A673 (cell line): ENCODE results near the gene ESRRG. TPM values are rescaled to one million over a fixed set of nuclear protein-coding genes. Genes with fewer than 3 reads are reported as not detected.

Experiments used
- BruUV-seq: library from RNA; stranded (reverse); fragments of 400-500 nt; replicated peaks from 2 replicates; lab custom pipeline; 2021; lab: Mats Ljungman, UMichigan
- CTCF ChIA-PET: fragments of 300-600 bp; sonication (Branson Sonifier 250); formaldehyde crosslinking; loops from one replicate; lab custom pipeline; 2022; ENCODE audit warnings: antibody characterized with exemption; lab: Charles Lee
- POLR2A ChIA-PET: fragments of 300-600 bp; sonication (Branson Sonifier 250); formaldehyde crosslinking; loops from one replicate; lab custom pipeline; 2022; ENCODE audit warnings: antibody characterized with exemption; ENCODE audit not compliant: low non-redundant PET; lab: Charles Lee
- DNase-seq: peaks from one replicate; pipeline ENCODE4 v3.0.0-alpha.2; 2015; ENCODE audit warnings: low spot score
- H3K27ac ChIP-seq: fragments of 200-600 bp; sonication (generic); 2 replicates; pipeline ENCODE4 v1.5.1; 2016; ENCODE audit warnings: mixed run types, low read depth, mild to moderate bottlenecking, mixed read lengths, antibody characterized with exemption, low read length; ENCODE audit not compliant: poor library complexity, severe bottlenecking
- H3K27me3 ChIP-seq: fragments of 200-600 bp; sonication (generic); replicated peaks from 2 replicates; pipeline ENCODE4 v1.6.1; 2017; ENCODE audit warnings: mixed run types, low read depth, mild to moderate bottlenecking, mixed read lengths, antibody characterized with exemption, low read length; ENCODE audit not compliant: insufficient read depth, poor library complexity
- H3K36me3 ChIP-seq: fragments of 200-600 bp; sonication (generic); 2 replicates; pipeline ENCODE4 v1.6.1; 2016; ENCODE audit warnings: mixed run types, mild to moderate bottlenecking, mixed read lengths, antibody characterized with exemption, low read length; ENCODE audit not compliant: insufficient read depth, poor library complexity, severe bottlenecking
- H3K4me1 ChIP-seq: fragments of 200-600 bp; sonication (generic); 2 replicates; pipeline ENCODE4 v1.6.1; 2017; ENCODE audit warnings: mixed run types, mild to moderate bottlenecking, mixed read lengths, antibody characterized with exemption, low read length; ENCODE audit not compliant: insufficient read depth, poor library complexity, severe bottlenecking
- H3K4me3 ChIP-seq: fragments of 200-600 bp; sonication (generic); 2 replicates; pipeline ENCODE4 v1.5.1; 2016; ENCODE audit warnings: low read depth, mixed run types, mild to moderate bottlenecking, mixed read lengths, low read length; ENCODE audit not compliant: poor library complexity, severe bottlenecking
- H3K9me3 ChIP-seq: fragments of 200-600 bp; sonication (generic); 2 replicates; pipeline ENCODE4 v1.6.1; 2016; ENCODE audit warnings: mixed run types, low read depth, mild to moderate bottlenecking, mixed read lengths, antibody characterized with exemption, low read length; ENCODE audit not compliant: poor library complexity, severe bottlenecking
- CTCF ChIP-seq: fragments of 300-800, 200-600 bp; sonication (generic); conservative IDR thresholded peaks from 2 replicates; pipeline ENCODE4 v1.5.1; 2017; ENCODE audit warnings: low read depth, mild to moderate bottlenecking, antibody characterized with exemption, low read length, moderate library complexity, mixed read lengths
- EZH2 ChIP-seq: fragments of 200-600 bp; sonication (generic); IDR thresholded peaks from 2 replicates; pipeline ENCODE4 v1.6.1; 2017; ENCODE audit warnings: borderline replicate concordance, low read depth, mild to moderate bottlenecking, mixed read lengths, antibody characterized with exemption, low read length; ENCODE audit not compliant: poor library complexity, severe bottlenecking
- intact Hi-C: fragments of 100-400 bp; cut with micrococcal nuclease; formaldehyde crosslinking; loops from one replicate; pipeline ENCODE4 v1.10.0; 2022; ENCODE audit not compliant: unreplicated experiment
- total RNA-seq: library from RNA; stranded (reverse); gene quantifications from 2 replicates; pipeline ENCODE4 v1.2.3, GENCODE V29; 2021

Gene ESRRG
- total RNA-seq, 1 experiment from 2014 or later = not detected

DNA sequence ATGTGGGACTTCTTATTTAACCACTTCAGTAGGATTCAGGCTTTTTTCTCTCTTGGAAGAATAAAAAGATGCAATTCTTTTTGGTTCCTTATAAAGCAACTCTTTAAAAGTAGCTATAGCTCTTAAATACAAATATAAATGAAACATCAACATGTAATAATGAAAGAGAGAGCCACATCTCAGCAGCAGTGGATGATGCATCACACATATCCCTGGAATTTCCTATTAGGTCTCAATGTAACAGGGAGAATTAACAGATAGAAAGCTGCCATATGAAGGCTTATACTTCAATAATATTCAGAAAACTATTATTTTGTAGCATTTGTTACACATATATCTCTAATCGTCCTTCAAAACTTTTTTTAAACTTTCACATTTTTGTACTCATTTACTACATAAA, 181.0 kb downstream of the ESRRG start:
- CTCF ChIA-PET = no interaction called here

GRCh38 chr1:216535751-216536150, 187.5 kb downstream of the ESRRG start:
- Histone ChIP-seq H3K4me1 (no peaks in the 10 kb centered on the region), H3K4me3 (no peak overlapping the region), H3K9me3 (no peaks in the 10 kb centered on the region), H3K27me3 (peaks cover 38% of the 10 kb centered on the region), H3K27ac (no peak overlapping the region), H3K36me3 (no peaks in the 10 kb centered on the region)
- no TSS peak for BruUV-seq
- POLR2A ChIA-PET = no interaction called here
- no peak for TF ChIP-seq CTCF
- no peak for TF ChIP-seq EZH2
- intact Hi-C loops = no loop called here
- DNase-seq = no peak
- CTCF ChIA-PET = no interaction called here

More for the DNA sequence above, 181.0 kb downstream of the ESRRG start:
- intact Hi-C loops = no loop called here
- H3K4me3 ChIP-seq = no peak overlapping the region
- no peaks in the 10 kb centered on the region for H3K4me1 ChIP-seq
- H3K9me3 ChIP-seq = no peaks in the 10 kb centered on the region
- no peak overlapping the region for H3K27ac ChIP-seq
- no peaks in the 10 kb centered on the region for H3K36me3 ChIP-seq
- POLR2A ChIA-PET = no interaction called here
- peaks cover 27% of the 10 kb centered on the region for H3K27me3 ChIP-seq
- TF ChIP-seq EZH2 (no peak), CTCF (no peak)
- no peak for DNase-seq
- no TSS peak for BruUV-seq

DNA sequence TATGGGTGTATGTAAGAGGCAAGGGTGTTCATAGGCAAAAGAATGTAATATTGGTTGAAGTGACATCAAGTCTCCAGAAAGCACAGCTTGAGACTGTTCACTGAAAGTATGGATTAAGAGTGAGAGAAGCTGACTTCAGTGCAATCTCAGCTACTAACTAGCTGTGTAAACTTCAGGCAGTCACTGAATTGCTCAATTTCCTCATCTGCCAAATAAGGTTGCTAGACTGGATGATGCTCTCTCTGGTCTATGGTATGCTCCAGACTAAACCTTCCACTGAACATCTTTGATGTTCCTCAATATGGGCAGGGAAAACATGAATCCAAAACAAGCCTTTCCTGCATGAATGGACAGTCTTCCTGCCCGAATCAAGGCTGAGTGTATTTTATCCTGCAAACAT, 188.2 kb downstream of the ESRRG start:
- intact Hi-C loops = no loop called here
- CTCF ChIA-PET = no interaction called here
- TF ChIP-seq CTCF = no peak
- TF ChIP-seq EZH2 = no peak
- peaks cover 32% of the 10 kb centered on the region for H3K27me3 ChIP-seq
- no peak overlapping the region for H3K27ac ChIP-seq
- no peaks in the 10 kb centered on the region for H3K9me3 ChIP-seq
- BruUV-seq = no TSS peak
- no peaks in the 10 kb centered on the region for H3K36me3 ChIP-seq
- H3K4me3 ChIP-seq = no peak overlapping the region
- no peak for DNase-seq
- no peaks in the 10 kb centered on the region for H3K4me1 ChIP-seq
- POLR2A ChIA-PET = no interaction called here
